GM21528 (cell line): ENCODE data around the gene CFAP73.
"Not testable (repeated sequence)": the region's sequence is repeated elsewhere in the genome, so short reads cannot be mapped to it uniquely, and the experiment has no call there.

Experiments used
- ATAC-seq: cut with Tn5 transposase; IDR thresholded peaks from one replicate; pipeline ENCODE4 v1.9.1; 2021; ENCODE audit warnings: mild to moderate bottlenecking, moderate library complexity; ENCODE audit not compliant: unreplicated experiment, low FRiP score

Gene CFAP73

DNA sequence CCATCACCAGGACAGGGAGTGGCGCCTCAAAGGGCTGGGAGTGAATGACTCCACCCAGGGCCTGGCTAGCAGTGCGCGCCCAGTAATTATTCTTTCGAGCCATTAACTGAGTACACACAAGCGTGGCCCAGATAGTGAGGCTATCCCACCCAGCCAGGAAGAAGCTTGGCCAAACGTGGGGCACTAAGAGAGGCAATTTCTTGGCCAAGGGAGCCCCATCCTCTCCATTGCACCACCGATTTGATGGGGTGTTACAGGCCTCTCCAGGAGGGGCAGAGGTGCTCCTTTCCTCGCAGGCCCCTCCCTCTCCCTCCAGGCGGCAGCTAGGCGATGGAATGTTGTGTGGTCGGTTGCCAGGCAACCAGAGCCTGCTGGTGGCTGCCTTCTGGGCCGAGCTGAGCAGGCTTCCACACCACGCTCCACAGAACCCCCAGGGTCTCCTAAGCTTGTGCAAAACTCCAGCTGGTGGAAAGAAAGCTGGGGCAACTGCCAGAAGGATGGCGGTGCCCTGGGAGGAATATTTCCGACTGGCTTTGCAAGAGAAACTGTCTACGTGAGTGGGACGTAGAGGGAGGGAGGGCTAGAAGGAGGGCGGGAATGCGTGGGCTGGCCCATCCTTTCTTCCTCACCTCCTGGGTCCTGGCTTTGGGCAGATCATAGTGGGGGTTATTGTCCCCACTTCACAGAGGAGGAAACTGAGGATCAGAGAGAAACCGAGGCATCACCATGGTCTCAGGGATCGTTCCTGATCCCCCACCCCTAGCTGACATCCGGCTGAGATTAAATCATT is at the start of gene CFAP73:
CFAP73 (plus strand) TSS at position 364 of the 790 bp plus-strand sequence; CDS start at position 498, 134 bp downstream.
- no peak for ATAC-seq

DNA sequence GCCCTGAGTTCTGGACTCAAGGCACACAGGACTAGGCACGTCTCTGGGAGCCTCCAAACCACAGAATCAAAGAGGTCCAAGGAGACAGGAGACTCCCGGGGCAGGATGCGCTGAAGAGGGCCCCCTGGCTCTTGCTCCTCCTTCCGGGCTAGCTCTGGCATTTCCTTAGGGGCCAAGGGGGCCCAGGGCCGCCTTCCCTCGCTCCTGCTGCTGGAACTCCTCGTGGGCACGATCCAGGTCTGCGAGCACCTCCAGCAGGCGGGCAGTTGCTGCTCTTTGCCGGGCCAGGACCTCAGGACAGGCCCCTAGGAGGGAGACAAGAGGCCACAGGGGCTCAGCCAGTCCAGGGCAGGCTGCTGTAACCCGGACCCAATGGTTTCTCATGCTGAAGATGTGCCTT is 49.8 kb upstream of the CFAP73 start:
- ATAC-seq = no peak

DNA sequence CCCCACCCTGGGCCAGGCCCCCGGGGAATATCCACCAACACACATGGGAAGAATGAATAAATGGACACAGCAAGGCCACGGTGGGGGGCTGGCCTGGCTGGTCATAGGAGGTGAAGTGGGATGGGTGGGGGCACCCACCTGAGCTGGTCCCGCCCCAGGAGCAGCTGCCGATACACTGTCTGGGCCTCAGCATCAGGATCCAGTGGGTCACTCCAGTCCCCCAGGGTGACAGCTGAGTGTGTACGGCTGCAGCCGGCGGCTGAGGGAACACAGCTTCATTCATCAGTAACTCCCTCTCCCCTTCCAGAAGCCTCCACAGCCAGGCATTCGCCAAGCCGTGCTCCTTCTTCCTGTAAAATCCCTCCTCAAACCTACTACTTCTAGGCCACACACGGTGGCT is 47.8 kb upstream of the CFAP73 start:
- no peak for ATAC-seq

DNA sequence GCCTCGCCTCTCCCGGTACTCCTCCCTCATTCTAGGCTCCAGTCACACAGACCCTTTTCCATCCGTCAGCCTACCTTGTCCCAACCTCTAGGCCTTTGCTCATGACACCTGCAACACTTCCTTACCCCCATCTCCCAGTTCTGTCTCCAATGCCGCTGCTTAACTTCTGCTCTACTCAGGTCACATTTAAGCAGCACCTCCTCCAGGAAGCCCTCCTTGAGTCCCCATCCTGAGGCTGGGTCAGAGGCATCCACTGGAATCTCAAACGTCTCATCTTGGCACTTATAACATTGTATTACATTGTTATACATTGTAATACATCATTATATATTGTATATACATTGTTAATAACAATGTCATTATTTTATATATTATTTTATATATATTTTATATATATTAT is 46.7 kb upstream of the CFAP73 start:
- no peak for ATAC-seq

DNA sequence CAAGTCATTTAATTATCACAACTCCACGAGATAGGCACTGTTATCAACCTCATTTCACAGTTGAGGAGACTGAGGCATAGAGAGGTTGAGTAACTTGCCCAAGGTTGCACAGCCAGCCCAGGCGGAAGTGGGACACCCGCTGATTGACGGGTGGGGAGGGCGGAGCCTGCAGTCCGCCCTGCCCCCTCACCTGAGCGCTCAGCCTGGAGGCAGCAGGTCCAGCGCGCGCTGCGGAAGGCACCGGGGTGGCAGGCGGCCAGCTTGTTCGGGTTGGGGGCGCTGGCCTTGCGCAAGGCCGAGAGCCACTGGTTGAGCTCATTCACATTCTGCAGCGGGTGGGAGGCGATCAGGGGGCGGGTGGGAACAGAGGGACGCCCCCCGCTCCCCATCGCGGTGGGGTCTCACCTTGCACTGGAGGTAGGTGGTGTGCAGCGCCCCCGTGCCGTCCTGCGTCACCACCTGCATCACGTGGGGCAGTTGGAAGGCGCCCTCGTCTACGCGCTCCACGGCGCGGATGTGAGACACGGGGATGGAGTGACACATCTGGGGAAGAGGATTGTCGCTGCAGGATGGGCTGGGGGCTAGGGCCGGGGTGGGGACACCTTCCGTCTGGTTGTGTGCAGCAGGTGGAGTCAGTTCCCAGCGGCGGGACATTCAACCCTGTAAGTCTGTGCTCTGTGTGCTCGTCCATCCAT is 45.6 kb upstream of the CFAP73 start:
- no peak for ATAC-seq

DNA sequence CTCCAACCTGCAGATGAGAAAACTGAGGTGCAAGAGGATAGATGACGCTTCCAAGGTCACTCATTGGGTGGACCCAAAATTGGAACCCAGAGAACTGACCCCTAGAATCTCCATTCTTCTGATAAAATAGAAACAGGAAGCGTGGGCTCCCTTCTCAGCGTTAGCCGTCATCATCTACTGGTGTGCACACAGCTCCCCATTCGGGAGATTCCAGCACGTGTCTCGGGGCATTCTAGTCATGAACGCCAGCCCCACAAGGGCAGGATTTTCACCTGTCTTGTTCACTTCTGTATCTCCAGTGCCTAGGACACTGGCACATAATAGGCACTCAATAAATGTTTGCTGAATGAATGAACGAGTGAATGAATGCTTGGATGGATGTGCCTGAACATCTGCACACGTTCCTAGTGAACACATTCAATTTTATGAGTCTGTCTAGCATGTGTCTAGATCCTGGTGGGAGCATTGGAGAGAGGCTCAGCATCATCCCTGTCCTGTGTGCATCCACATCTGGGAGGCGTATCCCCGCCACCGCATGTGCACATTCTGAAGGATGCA is 44.5 kb upstream of the CFAP73 start:
- no peak for ATAC-seq

DNA sequence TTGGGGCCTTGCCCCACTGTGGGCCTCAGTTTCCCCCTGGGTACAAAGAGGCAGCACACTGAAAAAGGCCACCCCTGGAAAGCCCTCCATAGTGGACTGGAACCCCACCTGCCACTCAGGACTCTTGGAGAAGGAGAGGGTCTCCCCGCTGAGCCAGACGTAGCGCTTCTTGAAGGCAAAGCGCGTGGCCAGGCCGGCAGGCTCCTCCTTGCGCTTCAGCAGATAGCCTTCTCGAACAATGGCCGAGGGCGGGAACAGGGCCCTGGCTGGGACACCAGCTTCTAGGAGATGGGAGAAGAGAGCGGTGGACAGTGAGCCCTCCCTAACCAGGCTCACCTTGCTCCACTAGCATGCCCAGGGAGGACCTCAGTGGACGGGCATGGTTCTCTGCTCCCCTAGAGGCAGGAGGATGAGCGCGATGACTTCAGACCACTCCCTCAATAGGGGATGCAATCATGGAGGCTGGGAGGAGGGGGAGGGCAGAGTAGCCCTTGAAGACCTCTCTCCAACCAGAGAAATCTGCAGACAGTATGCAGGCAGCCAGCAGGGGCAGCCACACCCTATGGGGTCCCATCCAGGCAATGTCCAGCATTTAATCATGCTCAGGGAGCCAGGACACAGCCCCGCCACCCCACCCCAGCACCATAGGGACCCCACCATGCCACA is 43.8 kb upstream of the CFAP73 start:
- ATAC-seq = no peak

DNA sequence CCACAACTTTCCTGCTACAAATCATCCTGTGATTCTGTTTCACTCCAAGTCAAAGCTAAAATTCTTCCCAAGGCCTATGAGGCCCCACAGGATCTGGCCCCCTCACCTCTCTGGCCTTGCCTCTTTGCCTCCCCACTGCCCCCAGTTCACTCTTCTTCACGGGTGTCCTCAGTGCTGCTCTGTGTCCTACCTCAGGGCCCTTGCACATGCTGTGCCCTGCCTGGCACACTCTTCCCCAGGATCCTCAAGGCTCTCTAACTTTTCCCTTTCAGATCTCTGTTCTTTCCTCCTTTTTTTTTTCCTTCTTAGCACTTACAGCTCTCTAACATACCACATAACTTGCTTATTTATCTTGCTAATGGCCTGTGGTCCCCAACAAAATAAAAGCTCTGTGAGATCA is 43.2 kb upstream of the CFAP73 start:
- ATAC-seq = no peak

DNA sequence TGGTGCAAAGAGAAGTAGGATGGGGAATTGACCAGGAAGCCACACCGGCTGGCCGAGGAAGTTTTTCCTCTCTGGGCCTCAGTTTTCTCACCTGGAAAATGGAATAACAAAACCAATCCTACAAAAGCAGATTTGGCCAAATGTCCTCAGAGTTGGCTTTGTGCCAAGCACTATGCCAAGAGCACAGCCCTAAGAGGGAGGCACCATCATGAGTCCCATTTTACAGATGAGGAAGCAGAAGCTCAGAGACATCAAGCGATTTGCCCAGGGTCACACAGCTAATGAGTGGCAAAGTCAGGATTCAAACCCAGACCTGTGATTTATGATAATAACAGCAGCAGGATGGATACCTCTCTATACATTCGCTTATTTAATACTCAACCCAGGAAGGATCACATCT is 41.2 kb upstream of the CFAP73 start:
- no peak for ATAC-seq

DNA sequence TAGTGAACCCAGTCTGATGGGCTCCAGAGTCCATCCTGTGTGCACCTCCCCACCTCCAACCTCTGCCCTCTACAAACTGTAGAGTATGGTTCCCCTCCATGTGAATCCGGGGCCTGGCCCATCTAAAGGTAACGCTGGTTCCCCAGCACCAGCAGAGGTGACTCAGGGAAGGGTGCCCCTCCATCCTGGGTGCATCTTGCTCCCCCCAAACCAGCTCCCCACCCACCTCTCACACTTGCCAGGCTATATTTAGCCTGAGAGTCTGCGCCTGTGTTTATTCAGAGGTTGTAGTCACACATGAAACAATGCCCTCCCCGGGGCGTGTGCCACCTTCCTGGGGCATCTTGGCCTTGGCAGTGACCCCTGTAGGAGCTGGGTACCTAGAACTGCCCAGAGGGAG is 40.2 kb upstream of the CFAP73 start:
- no peak for ATAC-seq

DNA sequence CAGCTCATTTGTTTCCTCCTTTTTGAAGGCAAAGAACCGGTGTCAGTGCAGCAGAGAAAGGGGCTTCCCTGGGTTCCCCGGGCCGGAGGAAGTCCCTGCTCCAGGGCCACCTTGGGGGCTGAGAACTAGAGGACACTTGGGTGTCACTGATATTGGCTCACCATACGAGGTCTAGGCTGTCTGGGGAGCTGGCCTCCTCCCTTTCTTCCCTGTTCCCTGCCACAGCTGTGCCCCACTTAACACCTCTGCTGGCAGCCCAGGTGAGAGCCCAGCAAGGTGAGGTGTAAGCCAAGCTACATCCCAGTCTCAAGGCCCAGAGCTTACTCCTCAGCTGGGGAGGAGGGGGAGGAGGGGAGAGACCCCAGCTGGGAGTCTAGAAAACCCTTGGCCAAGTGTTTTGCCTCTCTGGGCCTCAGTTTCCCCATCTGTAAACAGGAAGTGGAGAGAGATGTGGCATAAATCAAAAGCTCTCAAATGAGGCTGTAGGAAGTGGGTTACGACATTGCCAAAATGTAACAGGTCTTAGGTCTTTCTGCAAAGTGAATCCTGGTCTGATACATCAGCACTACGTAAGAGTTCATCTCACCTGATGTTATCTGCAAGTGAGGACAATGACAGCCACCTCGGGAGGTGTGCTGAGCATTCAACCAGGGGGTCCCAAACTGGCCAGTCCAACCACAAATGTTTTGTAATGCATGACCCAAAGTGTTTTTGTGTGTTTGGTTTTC is 39.5 kb upstream of the CFAP73 start:
- no peak for ATAC-seq

DNA sequence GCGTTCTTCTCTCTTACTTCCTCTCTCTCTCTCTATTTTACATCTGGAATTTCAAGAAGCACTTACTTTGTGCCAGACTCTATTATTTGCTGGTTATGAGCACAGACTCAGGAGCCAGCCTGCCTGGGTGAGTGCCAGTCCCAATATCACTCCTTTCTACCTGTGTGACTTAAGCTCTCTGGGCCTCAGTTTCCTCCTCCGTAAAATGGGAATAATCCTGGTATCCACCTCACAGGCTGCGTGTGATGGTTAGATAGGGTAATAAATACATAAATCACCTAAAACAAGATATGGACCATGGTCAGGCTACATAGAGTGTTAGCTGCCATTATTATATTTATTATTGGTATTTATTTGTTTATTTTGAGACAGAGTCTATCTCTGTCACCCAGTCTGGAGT is 38.3 kb upstream of the CFAP73 start:
- ATAC-seq = no peak

DNA sequence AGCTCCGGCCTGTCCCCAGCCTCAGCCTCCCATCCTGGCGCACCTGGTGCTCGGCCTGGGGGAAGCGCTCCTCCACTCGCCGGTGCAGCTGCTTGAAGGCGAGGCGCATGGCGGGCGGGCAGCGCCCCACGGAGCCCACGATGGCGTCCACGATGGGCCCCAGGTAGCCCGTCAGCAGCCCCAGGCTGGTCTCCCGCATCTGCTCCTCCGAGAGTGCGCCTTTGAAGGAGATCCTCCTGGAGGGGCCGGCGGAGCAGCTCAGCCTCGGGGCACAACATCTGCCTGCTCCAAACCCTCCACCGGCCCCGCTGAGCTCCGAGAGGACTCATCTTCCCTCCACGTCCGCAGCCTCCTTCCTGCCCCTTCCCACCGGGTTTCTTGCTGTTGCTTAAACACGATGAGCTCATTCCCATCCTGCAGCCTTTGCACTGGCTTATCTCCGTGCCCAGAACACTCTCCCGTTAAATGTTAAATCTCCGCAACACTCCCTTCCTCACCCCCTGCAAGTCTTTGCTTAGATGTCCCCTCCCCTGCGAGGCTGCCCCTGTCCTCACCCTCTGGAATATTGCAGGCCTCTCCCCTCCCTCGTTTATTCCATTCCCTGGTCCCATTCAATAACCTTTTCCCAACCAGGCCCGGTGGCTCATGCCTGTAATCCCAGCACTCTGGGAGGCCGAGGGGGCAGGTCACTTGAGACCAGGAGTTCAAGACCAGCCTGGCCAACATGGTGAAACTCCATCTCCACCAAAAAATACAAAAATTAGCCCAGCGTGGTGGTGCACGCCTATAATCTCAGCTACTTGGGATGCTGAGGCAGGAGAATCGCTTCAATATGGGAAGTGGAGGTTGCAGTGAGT is 37.3 kb upstream of the CFAP73 start:
- ATAC-seq = no peak

DNA sequence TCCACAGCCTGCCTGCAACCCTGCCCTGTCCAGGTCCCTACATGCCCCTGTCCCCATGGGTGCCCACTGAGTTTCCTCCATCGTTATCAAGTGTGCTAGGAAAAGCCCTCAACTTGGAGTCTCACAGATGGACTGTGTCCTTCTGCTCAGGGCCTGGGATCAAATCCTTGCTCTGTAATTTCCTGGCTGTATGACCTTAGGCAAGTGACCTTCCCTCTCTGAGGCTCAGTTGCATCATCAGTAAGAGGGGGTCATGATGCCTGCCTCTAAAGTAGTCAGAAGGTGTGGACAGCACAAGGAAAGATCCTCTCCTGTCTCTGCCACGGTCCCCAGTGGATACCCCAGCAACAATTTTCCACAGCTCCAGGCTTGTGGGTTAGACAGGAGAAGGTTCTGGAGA is 36.1 kb upstream of the CFAP73 start:
- no peak for ATAC-seq

DNA sequence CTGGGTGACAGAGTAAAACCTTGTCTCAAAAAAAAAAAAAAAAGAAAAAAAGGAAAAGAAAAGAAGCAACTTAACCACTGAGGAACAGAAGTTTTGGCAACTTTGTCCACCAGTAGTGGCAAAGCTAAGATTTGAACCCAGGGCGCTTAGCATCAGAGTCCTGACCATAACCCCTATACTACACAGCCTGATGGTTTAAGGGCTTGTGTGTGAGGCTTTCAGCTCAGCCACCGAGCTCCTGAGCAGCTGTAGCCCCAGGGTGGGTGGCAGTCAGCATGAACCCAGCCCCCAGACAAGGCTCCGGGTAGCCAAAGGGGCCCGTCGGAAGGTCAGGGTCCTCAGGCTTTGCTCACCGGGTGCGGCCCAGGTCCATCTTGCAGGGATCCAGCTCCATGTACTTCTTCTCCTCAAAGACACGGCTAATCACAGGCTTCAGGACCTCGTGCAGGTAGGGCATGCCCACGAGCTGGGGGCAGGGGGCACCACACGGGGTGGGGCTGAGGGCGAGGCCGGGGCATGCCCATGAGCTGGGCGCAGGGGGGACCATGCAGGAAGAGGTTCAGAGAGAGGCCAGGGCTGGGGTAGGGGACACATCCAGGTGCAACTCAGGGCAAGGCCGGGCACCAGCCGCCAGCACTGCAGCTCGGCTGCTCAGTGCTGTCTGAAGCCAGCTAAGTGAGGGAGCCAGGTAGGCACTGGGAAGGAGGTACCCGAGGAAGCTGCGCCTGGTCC is 34.9 kb upstream of the CFAP73 start:
- ATAC-seq = no peak

DNA sequence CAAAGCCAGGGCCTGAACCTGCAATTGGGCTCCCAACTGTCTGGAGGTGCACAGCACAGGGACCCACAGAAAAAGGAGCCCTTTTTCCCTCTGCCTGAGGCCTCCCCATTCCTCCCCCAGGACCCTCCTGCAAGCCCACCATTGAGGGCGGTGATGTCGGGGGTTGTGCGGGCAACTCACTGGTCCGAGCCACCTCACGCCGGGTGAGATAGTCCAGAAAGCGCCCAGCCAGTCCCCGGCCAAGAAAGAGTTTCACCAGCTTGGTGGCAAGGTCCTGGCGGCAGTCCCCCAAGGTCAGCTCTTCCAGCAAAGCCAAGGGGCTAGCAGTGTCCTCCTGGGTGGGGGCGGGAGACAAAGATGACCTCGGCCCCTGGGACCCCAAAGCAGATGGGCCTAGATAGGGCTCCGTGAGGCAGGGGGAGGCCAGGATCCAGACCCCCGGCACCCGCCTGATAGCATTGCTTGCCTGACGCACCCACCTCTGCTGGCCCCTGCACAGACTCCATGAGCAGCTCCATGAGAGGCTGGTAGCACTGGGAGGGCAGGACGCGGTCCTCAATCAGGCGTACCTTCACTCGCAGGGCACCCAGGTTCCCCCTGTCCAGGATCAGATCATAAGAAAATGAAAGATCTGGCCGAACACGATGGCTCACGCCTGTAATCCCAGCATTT is 33.9 kb upstream of the CFAP73 start:
- ATAC-seq = no peak

DNA sequence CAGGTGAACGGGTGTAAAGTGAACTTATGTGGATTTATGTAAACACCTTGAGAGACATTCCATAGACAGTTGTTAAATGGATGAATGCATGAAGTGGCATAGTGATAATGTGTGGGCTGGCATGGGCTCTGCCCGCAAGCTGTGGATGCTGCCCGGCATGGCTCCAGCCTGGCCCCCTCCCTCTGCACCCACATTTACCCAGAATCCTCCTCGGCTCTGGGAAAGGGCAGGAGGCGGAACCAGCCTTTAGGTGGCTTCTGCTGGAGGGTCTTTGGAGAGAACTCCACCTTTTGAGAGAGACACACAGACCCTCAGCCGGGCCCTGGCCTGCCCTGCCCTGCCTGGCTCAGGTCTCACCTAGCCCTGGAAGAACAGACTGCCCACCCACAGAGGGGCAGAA is 32.6 kb upstream of the CFAP73 start:
- no peak for ATAC-seq

DNA sequence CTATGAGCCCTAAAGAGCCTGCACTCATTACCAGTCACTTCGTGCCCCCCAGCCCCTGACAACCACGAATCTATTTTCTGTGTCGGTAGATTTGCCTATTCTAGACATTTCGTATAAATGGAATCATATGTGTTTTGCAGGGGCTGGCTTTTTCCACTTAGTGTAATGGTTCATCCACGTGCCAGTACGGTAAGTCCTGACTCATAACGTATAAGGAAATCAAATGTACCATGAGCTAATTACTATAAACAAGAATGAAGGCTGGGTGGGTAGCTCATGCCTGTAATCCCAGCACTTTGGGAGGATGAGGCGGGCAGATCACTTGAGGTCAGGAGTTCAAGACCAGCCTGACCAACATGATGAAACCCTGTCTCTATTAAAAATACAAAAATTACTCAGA is 31.8 kb upstream of the CFAP73 start:
- not testable (repeated sequence) for ATAC-seq

DNA sequence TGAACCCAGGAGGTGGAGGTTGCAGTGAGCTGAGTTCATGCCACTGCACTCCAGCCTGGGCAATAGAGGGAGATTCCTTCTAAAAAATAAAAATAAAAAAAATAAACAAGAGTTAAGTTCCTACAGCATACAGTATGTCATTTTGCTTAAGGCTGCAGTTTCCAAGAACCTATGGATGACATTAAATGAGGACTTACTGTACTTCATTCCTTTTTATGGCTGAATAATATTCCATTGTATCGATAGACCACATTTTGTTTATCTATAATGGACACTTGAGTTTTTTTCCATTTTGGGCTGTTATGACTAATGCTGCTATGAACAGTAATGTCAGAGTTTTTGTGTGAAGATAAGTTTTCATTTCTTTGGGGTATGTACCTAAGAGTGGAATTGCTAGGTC is 31.4 kb upstream of the CFAP73 start:
- ATAC-seq = no peak
